Activated CD8-positive, alpha-beta T cell treated with anti-CD3 and anti-CD28 coated beads for 36 hours (primary cell): ENCODE results near the gene TCAIM. TPM values are rescaled to one million over a fixed set of nuclear protein-coding genes. Genes with fewer than 3 reads are reported as not detected.

Experiments
- ATAC-seq: fragments of 200-7000 bp; cut with Tn5 transposase; one replicate; pipeline ENCODE4 v1.10.0; 2021; ENCODE audit warnings: mild to moderate bottlenecking, moderate library complexity
- CTCF ChIA-PET: fragments of 350-600 bp; sonication (Branson Sonifier 250); formaldehyde crosslinking; loops from one replicate; lab custom pipeline; 2021; ENCODE audit warnings: antibody characterized with exemption; lab: Charles Lee
- POLR2A ChIA-PET: fragments of 350-600 bp; sonication (Branson Sonifier 250); formaldehyde crosslinking; loops from one replicate; lab custom pipeline; 2021; ENCODE audit warnings: antibody characterized with exemption; lab: Charles Lee
- DNase-seq: peaks from one replicate; pipeline ENCODE4 v3.0.0-alpha.2; 2020
- H3K27ac Mint-ChIP-seq: one replicate; pipeline ENCODE4 v1.8.0; 2021; ENCODE audit warnings: mild to moderate bottlenecking, mixed read lengths
- H3K27me3 Mint-ChIP-seq: one replicate; pipeline ENCODE4 v1.8.0; 2021; ENCODE audit warnings: mixed read lengths
- H3K36me3 Mint-ChIP-seq: one replicate; pipeline ENCODE4 v1.8.0; 2021; ENCODE audit warnings: low read depth, mixed read lengths
- H3K4me1 Mint-ChIP-seq: one replicate; pipeline ENCODE4 v1.8.0; 2021; ENCODE audit warnings: low read depth, mixed read lengths
- H3K4me3 Mint-ChIP-seq: one replicate; pipeline ENCODE4 v1.8.0; 2021; ENCODE audit warnings: mild to moderate bottlenecking, moderate library complexity, mixed read lengths
- H3K9me3 Mint-ChIP-seq: one replicate; pipeline ENCODE4 v1.8.0; 2021; ENCODE audit warnings: mixed read lengths
- intact Hi-C: fragments of 100-400 bp; cut with micrococcal nuclease; formaldehyde crosslinking; loops from one replicate; pipeline ENCODE4 v1.10.0; 2022
- total RNA-seq, 2 experiments: library from RNA; stranded (reverse); gene quantifications; one replicate each; pipeline ENCODE4 v1.2.3, GENCODE V29; 2021
- TF ChIP-seq, protein P1 (sequence below): fragments of 200-600 bp; IDR thresholded peaks from one replicate; pipeline ENCODE4 v1.8.0; 2022; ENCODE audit warnings: antibody characterized with exemption, mild to moderate bottlenecking

TCAIM gene
- total RNA-seq, 2 experiments from 2014 or later: 14.3 to 15.1 TPM

DNA sequence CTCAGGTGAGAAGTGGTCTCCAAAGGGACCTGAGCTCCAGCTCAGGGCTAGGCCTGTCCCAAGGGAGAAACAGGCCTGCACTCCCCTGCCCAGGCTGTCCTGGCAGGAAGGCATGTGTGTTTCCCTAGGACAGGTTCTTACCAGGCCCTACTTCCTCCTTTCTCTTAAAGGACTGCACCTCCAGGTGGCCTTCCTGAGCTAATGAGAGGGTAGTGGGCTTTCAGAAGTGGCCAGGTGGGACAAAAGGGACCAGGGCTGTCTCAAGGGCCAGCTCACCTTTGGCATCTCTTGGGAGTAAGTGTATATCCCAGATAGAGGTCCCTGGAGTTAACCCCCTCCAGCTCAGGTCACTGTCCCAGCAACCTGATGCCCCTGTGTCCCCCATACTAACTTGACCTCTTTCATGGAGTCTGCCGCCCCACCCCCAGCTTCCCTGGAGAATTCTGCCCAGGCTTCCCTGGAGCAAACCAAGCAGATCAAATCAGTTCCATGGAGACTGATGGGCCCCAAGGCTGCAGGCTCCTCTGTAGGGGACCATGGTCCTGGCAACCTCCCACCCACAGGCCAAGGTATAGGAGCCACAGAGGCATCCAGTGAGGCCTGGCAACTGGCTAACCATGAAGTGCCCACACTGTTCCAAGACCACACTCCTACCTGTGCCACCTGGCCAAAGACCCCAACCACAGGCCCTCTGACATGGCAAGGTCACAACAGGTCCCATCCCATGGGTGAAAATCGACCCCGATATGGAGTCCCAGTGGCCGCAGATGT, 71.3 kb downstream of the TCAIM start:
- no peak for ATAC-seq
- Mint-ChIP-seq H3K36me3 (no peaks in the 10 kb centered on the region), H3K9me3 (no peaks in the 10 kb centered on the region), H3K27me3 (no peaks in the 10 kb centered on the region), H3K27ac (no peak overlapping the region), H3K4me3 (no peak overlapping the region), H3K4me1 (no peaks in the 10 kb centered on the region)
- DNase-seq: no peak
- intact Hi-C loops: no loop called here
- TF ChIP-seq, protein P1, sequence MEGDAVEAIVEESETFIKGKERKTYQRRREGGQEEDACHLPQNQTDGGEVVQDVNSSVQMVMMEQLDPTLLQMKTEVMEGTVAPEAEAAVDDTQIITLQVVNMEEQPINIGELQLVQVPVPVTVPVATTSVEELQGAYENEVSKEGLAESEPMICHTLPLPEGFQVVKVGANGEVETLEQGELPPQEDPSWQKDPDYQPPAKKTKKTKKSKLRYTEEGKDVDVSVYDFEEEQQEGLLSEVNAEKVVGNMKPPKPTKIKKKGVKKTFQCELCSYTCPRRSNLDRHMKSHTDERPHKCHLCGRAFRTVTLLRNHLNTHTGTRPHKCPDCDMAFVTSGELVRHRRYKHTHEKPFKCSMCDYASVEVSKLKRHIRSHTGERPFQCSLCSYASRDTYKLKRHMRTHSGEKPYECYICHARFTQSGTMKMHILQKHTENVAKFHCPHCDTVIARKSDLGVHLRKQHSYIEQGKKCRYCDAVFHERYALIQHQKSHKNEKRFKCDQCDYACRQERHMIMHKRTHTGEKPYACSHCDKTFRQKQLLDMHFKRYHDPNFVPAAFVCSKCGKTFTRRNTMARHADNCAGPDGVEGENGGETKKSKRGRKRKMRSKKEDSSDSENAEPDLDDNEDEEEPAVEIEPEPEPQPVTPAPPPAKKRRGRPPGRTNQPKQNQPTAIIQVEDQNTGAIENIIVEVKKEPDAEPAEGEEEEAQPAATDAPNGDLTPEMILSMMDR: no peak
- ChIA-PET CTCF (no interaction called here), POLR2A (no interaction called here)

DNA sequence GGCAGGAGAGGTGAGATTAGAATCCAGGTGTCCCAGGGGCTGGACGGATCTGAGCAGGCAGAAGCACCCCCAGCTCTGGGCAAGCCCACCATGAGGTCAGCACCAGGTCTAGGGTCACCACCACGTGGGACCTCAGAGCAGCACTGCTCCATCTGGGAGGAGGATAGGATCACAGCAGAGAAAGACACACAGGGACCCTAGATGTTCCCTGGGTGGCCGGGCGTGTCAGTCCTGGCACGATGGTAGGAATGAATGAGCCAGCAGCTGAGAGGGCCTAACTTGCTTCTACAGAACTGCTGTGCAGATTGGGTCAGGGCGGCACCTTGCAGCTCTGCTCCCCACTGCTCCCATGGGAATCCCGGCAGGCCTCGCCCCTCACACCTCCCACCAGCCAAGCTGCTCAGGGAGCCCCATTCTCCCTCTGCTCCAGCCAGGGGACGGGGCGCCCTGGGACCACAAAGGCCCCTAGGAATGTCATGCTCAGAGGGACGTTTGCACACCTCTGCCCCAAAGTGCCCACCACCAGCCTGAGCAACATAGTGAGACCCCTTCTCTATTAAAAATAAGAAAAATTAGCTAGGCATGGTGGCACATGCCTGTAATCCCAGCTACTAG, 72.6 kb downstream of the TCAIM start:
- no peaks in the 10 kb centered on the region for H3K9me3 Mint-ChIP-seq
- H3K4me1 Mint-ChIP-seq: no peaks in the 10 kb centered on the region
- ChIA-PET POLR2A (no interaction called here), CTCF (no interaction called here)
- ATAC-seq (no peak), DNase-seq (no peak)
- TF ChIP-seq, protein P1: no peak
- no peak overlapping the region for H3K27ac Mint-ChIP-seq
- no peaks in the 10 kb centered on the region for H3K36me3 Mint-ChIP-seq
- intact Hi-C loops: no loop called here
- H3K4me3 Mint-ChIP-seq: no peak overlapping the region
- no peaks in the 10 kb centered on the region for H3K27me3 Mint-ChIP-seq

DNA sequence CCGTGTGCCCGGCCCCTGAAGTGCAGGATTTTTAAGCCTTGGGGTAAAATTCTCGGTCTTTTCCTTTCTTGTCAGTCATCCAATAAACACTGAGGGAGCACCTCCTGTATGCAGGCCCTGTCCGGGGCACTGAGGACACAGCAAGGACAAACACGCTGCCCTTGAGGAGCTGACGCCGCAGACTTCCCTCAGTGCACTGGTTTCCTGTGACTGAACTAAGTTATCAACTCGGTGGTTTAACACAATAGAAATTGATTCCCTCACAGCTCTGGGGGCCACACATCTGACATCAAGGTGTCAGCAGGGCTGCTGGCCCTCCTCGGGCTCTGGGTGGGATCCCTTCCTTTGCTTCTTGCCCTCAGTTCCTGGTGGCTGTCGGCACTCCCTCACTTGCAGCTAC, 73.8 kb downstream of the TCAIM start:
- intact Hi-C loops: no loop called here
- ChIA-PET CTCF (no interaction called here), POLR2A (no interaction called here)
- H3K27ac Mint-ChIP-seq: no peak overlapping the region
- H3K36me3 Mint-ChIP-seq: no peaks in the 10 kb centered on the region
- DNase-seq: no peak
- ATAC-seq: no peak
- no peaks in the 10 kb centered on the region for H3K4me1 Mint-ChIP-seq
- H3K9me3 Mint-ChIP-seq: no peaks in the 10 kb centered on the region
- TF ChIP-seq, protein P1: no peak
- H3K4me3 Mint-ChIP-seq: no peak overlapping the region
- no peaks in the 10 kb centered on the region for H3K27me3 Mint-ChIP-seq

DNA sequence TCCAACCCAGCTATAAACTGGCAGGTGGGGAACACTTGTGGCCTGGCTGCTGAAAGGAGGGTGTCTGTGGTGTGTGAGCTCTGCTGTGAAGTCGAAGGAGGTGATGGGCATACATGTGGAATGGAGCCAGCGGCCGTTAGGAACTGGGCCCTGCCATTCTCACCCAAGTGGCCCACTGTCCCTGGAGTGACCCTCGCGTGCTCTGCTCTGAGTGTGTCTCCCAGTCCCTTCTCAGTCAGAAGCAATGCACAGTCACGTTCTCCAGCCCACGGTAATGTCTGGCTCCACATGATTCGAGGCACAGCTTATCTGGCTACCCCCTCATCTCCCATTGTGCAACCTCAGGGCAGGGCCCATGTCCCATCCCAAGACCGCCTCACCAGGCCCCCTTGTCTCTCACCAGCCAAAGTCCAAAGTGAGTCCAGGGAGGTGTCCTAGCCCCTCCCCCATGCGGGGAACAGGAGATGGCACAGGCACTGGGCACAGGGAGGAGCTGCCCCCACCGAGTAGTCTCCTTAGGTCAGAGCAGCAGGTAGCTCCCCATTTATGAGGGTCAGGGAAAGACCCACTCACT, 76.0 kb downstream of the TCAIM start:
- no peak for ATAC-seq
- Mint-ChIP-seq H3K9me3 (no peaks in the 10 kb centered on the region), H3K36me3 (no peaks in the 10 kb centered on the region), H3K27me3 (no peaks in the 10 kb centered on the region), H3K27ac (no peak overlapping the region), H3K4me1 (no peaks in the 10 kb centered on the region), H3K4me3 (no peak overlapping the region)
- DNase-seq: no peak
- CTCF ChIA-PET: no interaction called here
- intact Hi-C loops: no loop called here
- POLR2A ChIA-PET: no interaction called here
- TF ChIP-seq, protein P1: no peak

DNA sequence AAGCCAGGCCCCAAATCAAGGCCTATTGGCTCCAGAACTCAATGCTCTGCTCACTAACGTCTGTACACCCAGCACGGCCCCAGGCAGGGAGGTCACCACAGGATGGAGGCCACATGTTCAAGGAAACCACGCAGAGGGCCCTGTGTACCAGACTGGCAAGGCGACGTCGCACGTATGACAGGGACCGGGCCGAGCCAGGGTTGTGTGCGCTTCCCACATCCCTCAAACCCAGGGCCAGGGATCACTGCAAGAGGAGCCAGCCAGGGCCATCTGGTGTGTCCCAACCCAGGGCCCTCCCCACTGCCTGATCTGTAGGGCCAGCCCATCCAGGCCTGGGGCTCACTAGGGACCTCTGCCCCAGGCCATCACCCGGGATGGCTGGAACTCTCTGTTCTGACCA, 76.9 kb downstream of the TCAIM start:
- DNase-seq (no peak), ATAC-seq (no peak)
- Mint-ChIP-seq H3K27ac (no peak overlapping the region), H3K4me3 (no peak overlapping the region), H3K27me3 (no peaks in the 10 kb centered on the region), H3K4me1 (no peaks in the 10 kb centered on the region), H3K36me3 (no peaks in the 10 kb centered on the region), H3K9me3 (no peaks in the 10 kb centered on the region)
- intact Hi-C loops: no loop called here
- TF ChIP-seq, protein P1: no peak
- CTCF ChIA-PET: no interaction called here
- POLR2A ChIA-PET: no interaction called here
